ENCODE measurements around the gene HOMER2. TPM values are rescaled to one million over a fixed set of nuclear protein-coding genes. Genes with fewer than 3 reads are reported as not detected.
"Not testable (repeated sequence)": the region's sequence is repeated elsewhere in the genome, so short reads cannot be mapped to it uniquely, and the experiment has no call there.

The HOMER2 gene
- total RNA-seq, 1 donor, result 11.6 TPM

GRCh38 chr15:82830427-82831173 lies 121.9 kb downstream of the HOMER2 start:
- no peak overlapping the region for H3K4me2 ChIP-seq (ENCODE audit: insufficient read depth, low read length)
- no peaks in the 10 kb centered on the region for H3K27me3 ChIP-seq (ENCODE audit: insufficient read depth, low read length)
- no peak for DNase-seq (ENCODE audit: insufficient read length, low spot score, missing footprints)
- peaks cover 10% of the 10 kb centered on the region for H3K79me2 ChIP-seq (ENCODE audit: insufficient read depth, low read length)
- no peaks in the 10 kb centered on the region for H3K9me3 ChIP-seq (ENCODE audit: low read depth, low read length)
- H4K20me1 ChIP-seq (ENCODE audit: insufficient read depth, low read length), result peaks cover 10% of the 10 kb centered on the region
- H2AFZ ChIP-seq (ENCODE audit: low read length), result no peak overlapping the region
- TF ChIP-seq, protein P1, sequence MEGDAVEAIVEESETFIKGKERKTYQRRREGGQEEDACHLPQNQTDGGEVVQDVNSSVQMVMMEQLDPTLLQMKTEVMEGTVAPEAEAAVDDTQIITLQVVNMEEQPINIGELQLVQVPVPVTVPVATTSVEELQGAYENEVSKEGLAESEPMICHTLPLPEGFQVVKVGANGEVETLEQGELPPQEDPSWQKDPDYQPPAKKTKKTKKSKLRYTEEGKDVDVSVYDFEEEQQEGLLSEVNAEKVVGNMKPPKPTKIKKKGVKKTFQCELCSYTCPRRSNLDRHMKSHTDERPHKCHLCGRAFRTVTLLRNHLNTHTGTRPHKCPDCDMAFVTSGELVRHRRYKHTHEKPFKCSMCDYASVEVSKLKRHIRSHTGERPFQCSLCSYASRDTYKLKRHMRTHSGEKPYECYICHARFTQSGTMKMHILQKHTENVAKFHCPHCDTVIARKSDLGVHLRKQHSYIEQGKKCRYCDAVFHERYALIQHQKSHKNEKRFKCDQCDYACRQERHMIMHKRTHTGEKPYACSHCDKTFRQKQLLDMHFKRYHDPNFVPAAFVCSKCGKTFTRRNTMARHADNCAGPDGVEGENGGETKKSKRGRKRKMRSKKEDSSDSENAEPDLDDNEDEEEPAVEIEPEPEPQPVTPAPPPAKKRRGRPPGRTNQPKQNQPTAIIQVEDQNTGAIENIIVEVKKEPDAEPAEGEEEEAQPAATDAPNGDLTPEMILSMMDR (IDR thresholded peaks at IDR 0.05; ENCODE audit: extremely low read depth, low read depth, low read length), result no peak
- peaks cover 77% of the 10 kb centered on the region for H3K36me3 ChIP-seq (ENCODE audit: insufficient read depth, low read length)
- no peak overlapping the region for H3K27ac ChIP-seq (ENCODE audit: low read depth, low read length)
- H3K4me3 ChIP-seq (ENCODE audit: insufficient read depth, low read length), result no peak overlapping the region
- peaks cover 21% of the 10 kb centered on the region for H3K4me1 ChIP-seq (ENCODE audit: insufficient read depth, low read length)

DNA sequence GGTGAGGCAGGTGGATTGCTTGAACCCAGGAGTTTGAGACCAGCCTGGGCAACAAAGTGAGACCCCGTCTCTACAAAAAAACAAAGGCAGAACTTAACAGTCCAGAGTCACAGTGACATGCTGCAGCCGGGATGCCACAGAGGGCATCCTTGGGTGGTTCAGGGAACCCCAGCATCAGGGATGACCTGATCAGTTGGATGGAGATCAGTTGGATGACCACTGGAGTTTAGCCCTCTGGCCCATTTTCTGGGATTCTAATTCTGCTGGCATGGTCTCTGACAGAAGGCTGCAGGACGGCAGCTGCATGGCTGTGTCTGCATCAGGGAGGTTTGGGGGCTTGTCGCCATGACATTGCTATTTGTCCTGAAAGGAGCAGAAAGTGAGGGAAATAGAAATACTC lies 123.3 kb downstream of the HOMER2 start:
- Histone ChIP-seq H3K27me3 (ENCODE audit: insufficient read depth, low read length) (no peaks in the 10 kb centered on the region), H2AFZ (ENCODE audit: low read length) (no peak overlapping the region), H3K27ac (ENCODE audit: low read depth, low read length) (no peak overlapping the region), H3K4me3 (ENCODE audit: insufficient read depth, low read length) (no peak overlapping the region), H3K36me3 (ENCODE audit: insufficient read depth, low read length) (peaks cover 78% of the 10 kb centered on the region), H3K79me2 (ENCODE audit: insufficient read depth, low read length) (peaks cover 6% of the 10 kb centered on the region), H4K20me1 (ENCODE audit: insufficient read depth, low read length) (peaks cover 10% of the 10 kb centered on the region), H3K9me3 (ENCODE audit: low read depth, low read length) (no peaks in the 10 kb centered on the region), H3K4me2 (ENCODE audit: insufficient read depth, low read length) (no peak overlapping the region), H3K4me1 (ENCODE audit: insufficient read depth, low read length) (peaks cover 21% of the 10 kb centered on the region)
- DNase-seq (ENCODE audit: insufficient read length, low spot score, missing footprints), result no peak
- TF ChIP-seq, protein P1 (IDR thresholded peaks at IDR 0.05; ENCODE audit: extremely low read depth, low read depth, low read length), result no peak

- TF ChIP-seq, protein P1 (IDR thresholded peaks at IDR 0.05; ENCODE audit: extremely low read depth, low read depth, low read length), result no peak
- peaks cover 81% of the 10 kb centered on the region for H3K36me3 ChIP-seq (ENCODE audit: insufficient read depth, low read length)
- H3K4me3 ChIP-seq (ENCODE audit: insufficient read depth, low read length), result no peak overlapping the region
- H3K4me2 ChIP-seq (ENCODE audit: insufficient read depth, low read length), result no peak overlapping the region
- peaks cover 6% of the 10 kb centered on the region for H4K20me1 ChIP-seq (ENCODE audit: insufficient read depth, low read length)
- no peaks in the 10 kb centered on the region for H3K9me3 ChIP-seq (ENCODE audit: low read depth, low read length)
- peaks cover 17% of the 10 kb centered on the region for H3K4me1 ChIP-seq (ENCODE audit: insufficient read depth, low read length)
- H3K79me2 ChIP-seq (ENCODE audit: insufficient read depth, low read length), result peaks cover 4% of the 10 kb centered on the region
- DNase-seq (ENCODE audit: insufficient read length, low spot score, missing footprints), result peak; percentile 57
- no peak overlapping the region for H2AFZ ChIP-seq (ENCODE audit: low read length)
- no peak overlapping the region for H3K27ac ChIP-seq (ENCODE audit: low read depth, low read length)
- no peaks in the 10 kb centered on the region for H3K27me3 ChIP-seq (ENCODE audit: insufficient read depth, low read length)
These were observed 124.4 kb downstream of the HOMER2 start for GRCh38 chr15:82828075-82828474.

DNA sequence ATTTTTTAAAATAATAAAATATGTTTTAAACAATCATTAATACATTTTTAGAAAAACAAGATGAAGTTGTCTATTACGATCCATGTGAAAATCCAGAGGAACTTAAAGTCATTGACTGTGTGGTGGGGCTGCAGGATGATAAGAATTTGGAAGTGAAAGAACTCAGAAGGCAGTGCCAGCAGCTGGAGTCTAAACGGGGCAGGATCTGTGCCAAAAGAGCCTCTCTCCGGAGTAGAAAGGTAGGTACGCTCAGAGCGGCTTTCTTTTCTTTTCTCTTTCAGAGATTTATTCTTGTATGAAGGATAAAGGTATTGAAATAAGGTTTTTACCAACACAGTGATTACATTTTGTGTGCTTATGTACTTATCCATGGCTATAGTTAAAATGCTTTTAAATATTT lies 129.5 kb downstream of the HOMER2 start:
- no peak overlapping the region for H3K4me2 ChIP-seq (ENCODE audit: insufficient read depth, low read length)
- no peak for DNase-seq (ENCODE audit: insufficient read length, low spot score, missing footprints)
- no peaks in the 10 kb centered on the region for H3K9me3 ChIP-seq (ENCODE audit: low read depth, low read length)
- peaks cover 77% of the 10 kb centered on the region for H3K36me3 ChIP-seq (ENCODE audit: insufficient read depth, low read length)
- TF ChIP-seq, protein P1 (IDR thresholded peaks at IDR 0.05; ENCODE audit: extremely low read depth, low read depth, low read length), result no peak
- H3K27me3 ChIP-seq (ENCODE audit: insufficient read depth, low read length), result no peaks in the 10 kb centered on the region
- peaks cover 5% of the 10 kb centered on the region for H3K79me2 ChIP-seq (ENCODE audit: insufficient read depth, low read length)
- no peak overlapping the region for H3K27ac ChIP-seq (ENCODE audit: low read depth, low read length)
- peaks cover 7% of the 10 kb centered on the region for H3K4me1 ChIP-seq (ENCODE audit: insufficient read depth, low read length)
- H4K20me1 ChIP-seq (ENCODE audit: insufficient read depth, low read length), result peaks cover 6% of the 10 kb centered on the region
- H2AFZ ChIP-seq (ENCODE audit: low read length), result no peak overlapping the region
- H3K4me3 ChIP-seq (ENCODE audit: insufficient read depth, low read length), result no peak overlapping the region

DNA sequence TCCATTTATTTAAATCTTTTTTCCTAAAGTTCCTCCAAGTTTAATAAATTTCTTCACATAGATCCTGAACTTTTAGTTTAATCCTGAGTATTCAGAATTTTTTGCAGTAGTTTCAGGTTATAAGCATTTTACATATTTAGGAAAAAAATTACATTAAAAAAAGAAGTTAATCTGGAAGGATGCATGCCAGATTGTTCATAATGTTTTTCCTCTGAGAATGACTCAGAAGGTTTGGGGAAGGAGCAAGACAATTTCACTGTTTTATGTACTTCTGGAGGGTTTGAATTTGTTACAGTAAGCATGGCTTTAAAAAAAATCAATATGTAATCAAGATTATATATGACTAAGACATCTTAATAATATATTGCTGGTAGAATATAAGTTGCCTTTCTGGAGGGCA lies 130.7 kb downstream of the HOMER2 start:
- not testable (repeated sequence) for H3K27me3 ChIP-seq (ENCODE audit: insufficient read depth, low read length); H3K4me3 ChIP-seq (ENCODE audit: insufficient read depth, low read length); H2AFZ ChIP-seq (ENCODE audit: low read length); DNase-seq (ENCODE audit: insufficient read length, low spot score, missing footprints); H3K4me1 ChIP-seq (ENCODE audit: insufficient read depth, low read length); H3K9me3 ChIP-seq (ENCODE audit: low read depth, low read length); H3K4me2 ChIP-seq (ENCODE audit: insufficient read depth, low read length); H4K20me1 ChIP-seq (ENCODE audit: insufficient read depth, low read length); H3K27ac ChIP-seq (ENCODE audit: low read depth, low read length)
- Histone ChIP-seq H3K79me2 (ENCODE audit: insufficient read depth, low read length) (peaks cover 10% of the 10 kb centered on the region), H3K36me3 (ENCODE audit: insufficient read depth, low read length) (peaks cover 77% of the 10 kb centered on the region)

- H3K4me1 ChIP-seq (ENCODE audit: insufficient read depth, low read length); H3K4me3 ChIP-seq (ENCODE audit: insufficient read depth, low read length); H4K20me1 ChIP-seq (ENCODE audit: insufficient read depth, low read length); DNase-seq (ENCODE audit: insufficient read length, low spot score, missing footprints); H2AFZ ChIP-seq (ENCODE audit: low read length); H3K27me3 ChIP-seq (ENCODE audit: insufficient read depth, low read length); H3K27ac ChIP-seq (ENCODE audit: low read depth, low read length); H3K9me3 ChIP-seq (ENCODE audit: low read depth, low read length): not testable (repeated sequence)
- H3K36me3 ChIP-seq (ENCODE audit: insufficient read depth, low read length), result peaks cover 77% of the 10 kb centered on the region
- H3K79me2 ChIP-seq (ENCODE audit: insufficient read depth, low read length), result peaks cover 15% of the 10 kb centered on the region
- H3K4me2 ChIP-seq (ENCODE audit: insufficient read depth, low read length), result peak overlapping the region; percentile 2
These were observed 131.1 kb downstream of the HOMER2 start for GRCh38 chr15:82821396-82821795.

All from osteoblast (primary cell).